ENCODE data around the gene POLL. TPM values are rescaled to one million over a fixed set of nuclear protein-coding genes. Genes with fewer than 3 reads are reported as not detected.

Gene POLL
- total and polyA plus RNA-seq, 10 of the 15 experiments (the other 5 are each of a cell fraction or from before 2014, with no cell fraction given) = 1.5 to 25.4 (median 13.8) TPM

GRCh38 chr10:101569323-101569621 lies 18.8 kb downstream of the POLL start:
- Histone ChIP-seq H4K20me1 (ENCODE audit: control insufficient read depth, insufficient read depth) (no peaks in the 10 kb centered on the region), H3K27me3 (replicated peaks in 1 of 2; ENCODE audit: control insufficient read depth in 2 of 2, insufficient read depth in 2 of 2, low read length in 1 of 2) (peaks cover 0 to 4% of the 10 kb centered on the region in 2 experiments; a peak in 1 of 4 replicates), H3K79me2 (ENCODE audit: control insufficient read depth, insufficient read depth, low read length) (no peaks in the 10 kb centered on the region), H3K4me2 (ENCODE audit: control insufficient read depth, insufficient read depth) (peak overlapping the region; percentile 98), H3K4me1 (ENCODE audit: control insufficient read depth, insufficient read depth, low read length) (peaks cover 5% of the 10 kb centered on the region; the same call in 1 of the 2 replicates), H3K36me3 (ENCODE audit: control insufficient read depth in 2 of 2, insufficient read depth in 2 of 2, low read length in 1 of 2) (no peaks in the 10 kb centered on the region), H3K9ac (ENCODE audit: control insufficient read depth, insufficient read depth, low read length) (no peak overlapping the region), H3K9me3 (replicated peaks; ENCODE audit: control insufficient read depth, insufficient read depth, low read length) (no peaks in the 10 kb centered on the region), H2AFZ (ENCODE audit: control insufficient read depth, low read depth, low read length) (no peak overlapping the region), H3K27ac (ENCODE audit: control insufficient read depth, insufficient read depth) (no peak overlapping the region), H3K4me3 (no peak overlapping the region)
- intact Hi-C loops (cut with micrococcal nuclease; ENCODE audit: unreplicated experiment) = loop anchor here (5.0 kb wide), 1 partner anchor 407 kb away; no protein-coding TSS in a partner anchor
- WGBS (ENCODE audit: insufficient coverage, insufficient replicate concordance, low lambda C conversion rate, missing lambda C conversion rate) = 28% methylated on average over 11 of the region's 11 CpGs
- SMC1A ChIA-PET (ENCODE audit: uncharacterized antibody, unreplicated experiment) = interaction anchor here (0.6 to 3.3 kb wide), 5 partner anchors 9 to 356 kb away, joined by 3 to 14 read pairs (median 4); no protein-coding TSS in a partner anchor
- no peak for FAIRE-seq
- in situ Hi-C loops (cut with MboI) = no loop called here
- CTCF ChIA-PET = interaction anchor here (0.6 to 3.5 kb wide), 20 partner anchors 12 to 359 kb away, joined by 3 to 38 read pairs (median 6); partner anchors contain the start of gene NPM3
- RAD21 ChIA-PET (ENCODE audit: unreplicated experiment) = interaction anchor here (0.7 to 2.3 kb wide), 8 partner anchors 11 to 405 kb away, joined by 3 to 12 read pairs (median 4); no protein-coding TSS in a partner anchor
- POLR2A ChIA-PET = no interaction called here
- BruUV-seq (replicated peaks) = no TSS peak
- TF ChIP-seq SMAD5 (IDR thresholded peaks at IDR 0.05; ENCODE audit: low read depth) (no peak), IKZF1 (conservative IDR thresholded peaks at IDR 0.05) (no peak), EP300 (IDR thresholded peaks at IDR 0.05; ENCODE audit: borderline replicate concordance in 1 of 2, control insufficient read depth in 1 of 2, low read depth in 2 of 2, low read length in 2 of 2) (no peak), CREM (IDR thresholded peaks at IDR 0.05; ENCODE audit: low read depth) (no peak), BACH1 (IDR thresholded peaks at IDR 0.05; ENCODE audit: borderline replicate concordance) (no peak), BCLAF1 (IDR thresholded peaks at IDR 0.05) (no peak), MEF2B (IDR thresholded peaks at IDR 0.05; ENCODE audit: partially characterized antibody, poor library complexity, severe bottlenecking) (no peak), ZNF24 (IDR thresholded peaks at IDR 0.05) (no peak), FOXM1 (IDR thresholded peaks at IDR 0.05; ENCODE audit: low read depth, low read length) (no peak), HCFC1 (IDR thresholded peaks at IDR 0.05; ENCODE audit: low read length) (no peak), TBL1XR1 (IDR thresholded peaks at IDR 0.05; ENCODE audit: low read depth, low read length) (no peak), BMI1 (IDR thresholded peaks at IDR 0.05; ENCODE audit: borderline replicate concordance) (no peak), SUZ12 (IDR thresholded peaks at IDR 0.05; ENCODE audit: unreplicated experiment) (no peak)
- TF ChIP-seq, protein P1, sequence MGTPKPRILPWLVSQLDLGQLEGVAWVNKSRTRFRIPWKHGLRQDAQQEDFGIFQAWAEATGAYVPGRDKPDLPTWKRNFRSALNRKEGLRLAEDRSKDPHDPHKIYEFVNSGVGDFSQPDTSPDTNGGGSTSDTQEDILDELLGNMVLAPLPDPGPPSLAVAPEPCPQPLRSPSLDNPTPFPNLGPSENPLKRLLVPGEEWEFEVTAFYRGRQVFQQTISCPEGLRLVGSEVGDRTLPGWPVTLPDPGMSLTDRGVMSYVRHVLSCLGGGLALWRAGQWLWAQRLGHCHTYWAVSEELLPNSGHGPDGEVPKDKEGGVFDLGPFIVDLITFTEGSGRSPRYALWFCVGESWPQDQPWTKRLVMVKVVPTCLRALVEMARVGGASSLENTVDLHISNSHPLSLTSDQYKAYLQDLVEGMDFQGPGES (IDR thresholded peaks at IDR 0.05) = no peak
- TF ChIP-seq, protein P2, sequence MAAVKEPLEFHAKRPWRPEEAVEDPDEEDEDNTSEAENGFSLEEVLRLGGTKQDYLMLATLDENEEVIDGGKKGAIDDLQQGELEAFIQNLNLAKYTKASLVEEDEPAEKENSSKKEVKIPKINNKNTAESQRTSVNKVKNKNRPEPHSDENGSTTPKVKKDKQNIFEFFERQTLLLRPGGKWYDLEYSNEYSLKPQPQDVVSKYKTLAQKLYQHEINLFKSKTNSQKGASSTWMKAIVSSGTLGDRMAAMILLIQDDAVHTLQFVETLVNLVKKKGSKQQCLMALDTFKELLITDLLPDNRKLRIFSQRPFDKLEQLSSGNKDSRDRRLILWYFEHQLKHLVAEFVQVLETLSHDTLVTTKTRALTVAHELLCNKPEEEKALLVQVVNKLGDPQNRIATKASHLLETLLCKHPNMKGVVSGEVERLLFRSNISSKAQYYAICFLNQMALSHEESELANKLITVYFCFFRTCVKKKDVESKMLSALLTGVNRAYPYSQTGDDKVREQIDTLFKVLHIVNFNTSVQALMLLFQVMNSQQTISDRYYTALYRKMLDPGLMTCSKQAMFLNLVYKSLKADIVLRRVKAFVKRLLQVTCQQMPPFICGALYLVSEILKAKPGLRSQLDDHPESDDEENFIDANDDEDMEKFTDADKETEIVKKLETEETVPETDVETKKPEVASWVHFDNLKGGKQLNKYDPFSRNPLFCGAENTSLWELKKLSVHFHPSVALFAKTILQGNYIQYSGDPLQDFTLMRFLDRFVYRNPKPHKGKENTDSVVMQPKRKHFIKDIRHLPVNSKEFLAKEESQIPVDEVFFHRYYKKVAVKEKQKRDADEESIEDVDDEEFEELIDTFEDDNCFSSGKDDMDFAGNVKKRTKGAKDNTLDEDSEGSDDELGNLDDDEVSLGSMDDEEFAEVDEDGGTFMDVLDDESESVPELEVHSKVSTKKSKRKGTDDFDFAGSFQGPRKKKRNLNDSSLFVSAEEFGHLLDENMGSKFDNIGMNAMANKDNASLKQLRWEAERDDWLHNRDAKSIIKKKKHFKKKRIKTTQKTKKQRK (IDR thresholded peaks at IDR 0.05; ENCODE audit: low read depth, low read length) = no peak
- ATAC-seq = no peak
- DNase-seq (ENCODE audit: low read depth, low spot score) = no peak

Data from GM12878 (cell line).